DMS114 treated with DMSO at 0.1 percent for 48 hours (cell line): ENCODE data around the gene TMEM135.
"Not testable (repeated sequence)": the region's sequence is repeated elsewhere in the genome, so short reads cannot be mapped to it uniquely, and the experiment has no call there.

Source experiments
- DNase-seq: peaks from one replicate; lab custom pipeline; 2025; ENCODE audit not compliant: unreplicated experiment; lab: John Stamatoyannopoulos, UW

Gene TMEM135

GRCh38 chr11:87037450-87038234 is at the start of gene TMEM135:
TSS of gene TMEM135 (plus strand) at chr11:87037934. CDS start at chr11:87038046, 112 bp downstream.
- DNase-seq, result peak; percentile 44

GRCh38 chr11:86988351-86988881 is 49.3 kb upstream of the TMEM135 start:
- DNase-seq, result no peak

- DNase-seq, result no peak
Observed at GRCh38 chr11:86990031-86990430, 47.7 kb upstream of the TMEM135 start.

DNA sequence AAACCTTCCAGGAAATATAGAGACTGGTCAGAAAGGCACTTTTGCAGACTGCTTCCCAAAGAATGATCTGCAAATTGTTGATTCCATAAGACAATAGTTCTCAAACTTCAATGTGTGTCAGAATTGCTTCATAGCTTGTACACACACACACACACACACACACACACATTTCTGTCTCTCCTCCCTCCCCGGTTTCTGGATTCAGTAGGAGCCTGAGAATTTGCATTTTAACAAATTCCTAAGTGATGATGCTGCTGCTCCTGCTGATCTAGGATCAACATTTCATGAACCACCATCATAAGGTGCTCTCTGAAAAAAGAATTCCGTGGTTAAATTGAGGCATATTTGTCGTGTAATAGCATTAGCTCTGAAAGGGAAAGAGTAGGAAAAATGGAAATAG is 47.2 kb upstream of the TMEM135 start:
- DNase-seq, result no peak

DNA sequence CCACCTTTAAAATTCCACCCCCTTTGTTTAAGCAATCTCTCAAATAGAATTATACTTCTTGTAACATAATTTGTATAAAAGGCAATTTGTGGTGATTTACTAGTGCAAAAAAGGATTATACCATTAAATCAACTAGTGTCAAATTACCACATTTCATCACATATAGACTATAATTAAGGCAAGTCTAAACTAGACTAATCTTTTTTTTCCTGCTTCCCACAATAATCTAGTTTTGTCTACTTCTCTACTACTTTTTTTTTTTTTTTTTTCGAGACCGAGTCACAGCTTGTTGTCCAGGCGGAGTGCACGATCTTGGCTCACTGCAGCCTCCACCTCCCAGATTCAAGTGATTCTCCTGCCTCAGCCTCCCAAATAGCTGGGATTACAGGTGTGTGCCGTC is 46.4 kb upstream of the TMEM135 start:
- DNase-seq, result no peak

- DNase-seq, result not testable (repeated sequence)
Observed at GRCh38 chr11:86992340-86992739, 45.4 kb upstream of the TMEM135 start.

DNA sequence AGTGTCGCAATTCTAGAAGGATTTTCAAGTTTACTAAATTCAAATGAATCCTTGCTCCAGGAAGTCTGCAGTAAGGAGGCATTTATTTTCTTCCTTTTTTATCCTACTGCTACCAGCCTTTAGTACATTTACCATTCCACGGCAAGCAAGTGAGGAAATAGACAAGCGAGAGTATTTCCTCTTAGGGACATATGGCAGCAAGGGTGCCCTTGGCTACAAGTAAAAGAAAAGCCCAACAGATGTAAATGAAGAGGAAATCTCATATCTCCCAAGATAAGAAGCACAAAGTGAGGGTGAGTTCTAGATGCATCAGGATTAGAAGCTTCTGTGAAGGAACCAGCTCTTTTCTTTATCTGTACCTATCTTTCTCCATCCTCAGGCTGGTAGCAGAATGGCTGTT is 44.7 kb upstream of the TMEM135 start:
- DNase-seq, result no peak

- DNase-seq, result no peak
Observed at GRCh38 chr11:86996953-86997570, 40.7 kb upstream of the TMEM135 start.

GRCh38 chr11:86999388-86999787 is 38.3 kb upstream of the TMEM135 start:
- DNase-seq, result no peak

DNA sequence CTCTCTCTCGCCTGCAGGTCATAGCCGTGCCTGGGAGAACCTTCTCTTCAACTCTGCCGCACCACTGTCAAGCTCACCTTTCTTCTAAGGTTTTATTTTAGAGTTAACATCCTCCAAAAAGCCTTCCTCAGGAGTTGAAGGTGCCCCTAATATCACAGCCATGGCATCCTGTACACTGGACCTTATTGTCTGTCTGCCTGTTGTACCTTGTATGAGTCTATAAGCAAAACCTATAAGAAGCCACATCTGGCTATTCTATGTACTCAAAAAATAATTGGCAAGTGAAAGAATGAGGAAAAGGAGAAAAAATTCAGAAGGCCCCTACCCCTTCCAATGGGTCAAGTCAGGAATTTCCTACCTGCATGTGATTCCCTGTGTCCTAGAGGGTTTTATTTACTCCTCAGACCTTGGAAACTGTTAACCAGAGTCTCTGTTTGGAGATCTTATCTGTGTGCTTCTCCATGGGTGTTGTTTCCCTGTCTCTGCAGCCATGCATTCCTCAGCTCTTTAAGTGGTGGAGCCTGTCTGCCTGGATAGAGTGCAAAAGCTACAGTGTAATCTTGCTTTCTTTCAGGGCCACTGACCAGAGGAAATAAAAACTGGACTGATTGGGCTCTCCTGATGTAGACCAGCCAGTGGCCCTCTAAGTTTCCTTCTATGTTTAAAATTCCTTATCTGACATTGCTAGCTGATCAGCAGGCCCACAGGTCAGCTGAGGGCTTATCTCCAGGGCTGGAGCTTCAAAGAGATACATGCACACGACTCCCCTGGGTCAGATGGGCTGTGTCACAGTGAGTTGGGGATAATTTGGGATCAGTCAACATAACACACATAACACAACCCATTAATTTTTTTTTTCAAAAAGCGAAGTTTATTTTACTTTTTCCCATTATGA is 37.6 kb upstream of the TMEM135 start:
- DNase-seq, result no peak

DNA sequence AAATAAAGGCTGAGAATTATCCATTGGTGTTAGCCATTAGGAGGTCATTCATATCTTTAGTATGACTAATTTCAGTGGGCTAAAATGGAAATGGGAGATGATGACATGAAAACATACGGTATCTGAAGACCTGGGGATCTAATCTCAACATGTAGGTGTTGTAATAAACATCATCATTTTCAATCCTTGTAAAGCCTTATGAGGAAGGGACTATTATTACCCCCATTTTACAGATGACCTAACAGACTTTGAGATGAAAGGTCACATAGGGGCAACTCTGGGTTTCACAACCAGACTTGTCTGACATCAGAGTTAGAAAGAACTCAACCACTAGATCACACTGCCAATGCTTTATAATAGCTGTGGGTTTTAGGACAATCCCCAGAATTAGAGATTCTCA is 34.8 kb upstream of the TMEM135 start:
- no peak for DNase-seq

DNA sequence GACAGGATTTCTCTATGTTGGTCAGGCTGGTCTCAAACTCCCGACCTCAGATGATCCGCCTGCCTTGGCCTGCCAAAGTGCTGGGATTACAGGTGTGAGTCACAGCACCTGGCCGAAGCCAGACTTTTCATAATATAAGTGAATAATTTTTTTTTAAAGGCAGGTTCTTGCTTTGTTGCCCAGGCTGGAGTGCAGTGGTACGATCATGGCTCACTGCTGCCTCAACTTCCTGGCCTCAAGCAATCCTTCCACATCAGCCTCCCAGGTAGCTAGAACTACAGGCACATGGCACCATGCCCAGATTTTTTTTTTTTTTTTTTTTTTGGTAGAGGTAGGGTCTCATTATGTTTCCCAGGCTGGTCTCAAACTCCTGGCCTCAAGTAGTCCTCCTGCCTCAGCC is 33.5 kb upstream of the TMEM135 start:
- DNase-seq, result not testable (repeated sequence)

- DNase-seq, result no peak
Observed at GRCh38 chr11:87005569-87005921, 32.2 kb upstream of the TMEM135 start.

DNA sequence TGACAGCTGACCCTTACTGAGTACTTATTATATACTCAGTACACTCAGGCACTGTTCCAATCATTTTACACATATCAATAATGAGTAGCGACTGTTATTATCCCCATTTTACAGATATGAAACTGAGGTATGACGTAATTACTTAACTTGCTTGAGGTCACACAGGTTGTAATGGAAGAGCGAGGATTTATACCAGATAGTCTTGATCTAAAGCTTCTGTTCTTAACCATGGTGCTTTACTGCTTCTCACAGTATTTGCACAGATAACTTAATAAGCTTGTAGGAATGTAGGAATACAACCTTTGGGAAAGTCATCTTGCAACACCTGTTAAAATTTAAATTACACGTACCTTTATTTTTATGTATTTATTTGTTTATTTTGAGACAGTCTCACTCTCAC is 31.7 kb upstream of the TMEM135 start:
- DNase-seq, result no peak

GRCh38 chr11:87007963-87008362 is 29.8 kb upstream of the TMEM135 start:
- DNase-seq, result no peak

GRCh38 chr11:87012089-87012488 is 25.6 kb upstream of the TMEM135 start:
- no peak for DNase-seq

GRCh38 chr11:87012673-87013072 is 25.1 kb upstream of the TMEM135 start:
- DNase-seq, result no peak

DNA sequence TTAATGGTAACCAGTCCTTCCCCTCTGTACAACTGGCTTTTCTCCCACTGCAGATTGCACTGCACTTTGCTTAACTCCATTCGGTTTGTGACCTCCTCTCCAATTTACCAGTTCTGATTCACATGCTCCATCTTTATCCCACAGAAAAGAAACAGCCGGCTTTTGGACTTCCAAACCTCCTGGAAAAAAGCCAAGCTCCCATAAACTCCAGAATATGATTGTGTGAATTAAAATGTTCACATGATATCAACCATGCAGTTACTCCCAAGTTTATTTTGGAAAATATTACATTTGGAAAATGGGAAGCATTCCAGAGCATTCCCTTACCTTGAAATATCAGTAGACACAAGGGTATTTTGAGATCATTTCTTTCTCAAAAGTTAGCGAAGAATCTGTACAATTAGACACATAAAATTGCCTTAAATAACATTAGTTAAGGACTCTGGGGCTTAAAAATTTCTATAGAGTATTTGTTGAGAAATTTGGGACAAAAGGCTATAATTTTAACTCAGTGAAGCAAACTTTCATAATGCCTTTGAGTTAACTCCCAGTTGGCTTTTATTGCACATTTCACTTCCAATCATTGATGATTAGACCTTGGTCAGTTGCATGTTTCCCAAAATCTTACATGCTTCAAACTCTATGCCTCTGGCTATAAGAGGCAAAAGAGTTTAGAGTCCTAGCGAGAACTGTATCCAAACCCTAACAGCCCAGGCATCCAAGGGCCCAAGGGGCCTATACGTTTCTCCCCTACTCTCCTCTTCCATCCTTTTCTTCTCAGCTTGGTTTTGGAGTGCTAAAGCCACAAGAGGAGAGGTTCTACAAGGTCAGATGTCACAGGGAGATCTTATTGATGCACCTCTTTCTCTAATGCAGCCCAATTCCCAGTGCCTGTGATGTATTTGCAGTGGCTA is 23.6 kb upstream of the TMEM135 start:
- no peak for DNase-seq

DNA sequence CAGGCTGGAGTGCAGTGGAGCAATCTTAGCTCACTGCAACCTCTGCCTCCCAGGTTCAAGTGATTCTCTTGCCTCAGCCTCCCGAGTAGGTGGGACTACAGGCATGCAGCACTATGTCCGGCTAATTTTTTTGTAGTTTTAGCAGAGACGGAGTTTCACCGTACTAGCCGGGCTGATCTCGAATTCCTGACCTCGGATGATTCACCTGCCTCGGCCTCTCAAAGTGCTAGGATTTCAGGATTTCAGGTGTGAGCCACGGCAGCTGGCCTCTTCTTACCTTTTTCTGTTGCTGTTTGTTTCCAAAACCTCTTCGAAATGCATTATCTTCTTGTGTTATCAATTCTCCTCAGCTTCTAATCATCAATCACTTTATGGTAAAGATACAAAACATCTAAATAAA is 22.1 kb upstream of the TMEM135 start:
- no peak for DNase-seq

DNA sequence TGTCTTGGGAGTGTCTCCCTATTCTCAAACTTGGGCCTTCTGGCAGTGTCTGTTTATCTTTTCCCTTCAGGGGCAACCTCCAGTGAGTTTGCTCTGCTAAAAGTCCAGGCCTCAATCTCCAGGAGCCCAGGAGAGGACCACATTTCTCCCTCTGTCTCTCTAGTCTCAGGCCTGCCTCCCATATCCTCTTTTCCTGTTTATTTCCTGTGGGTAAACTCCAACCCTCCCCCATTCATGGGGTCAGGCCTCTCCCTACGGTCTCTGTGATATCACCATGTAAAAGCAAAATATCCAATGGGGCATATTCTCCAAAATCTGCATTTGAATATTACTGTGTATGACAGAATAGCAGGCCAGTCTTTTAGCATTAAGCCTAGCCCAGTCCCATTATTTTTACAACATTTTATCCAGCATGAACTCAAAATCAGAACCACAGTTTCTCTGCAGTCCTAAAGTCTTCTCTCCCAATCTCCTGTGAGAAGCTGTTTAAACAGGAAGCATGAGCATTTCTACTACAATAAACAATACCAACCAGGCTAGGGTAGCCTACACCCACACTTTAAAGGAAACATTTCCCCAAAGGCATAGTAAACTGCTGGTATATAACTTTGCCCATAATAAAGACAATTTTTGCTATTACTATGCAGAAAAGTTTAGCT is 18.0 kb upstream of the TMEM135 start:
- no peak for DNase-seq
